DOHH2 (cell line): ENCODE data around the gene SP2.

Experiments
- H3F3A ChIP-seq: fragments of 200-600 bp; sonication (generic), shearing (Covaris generic); 2 replicates; pipeline ENCODE4 v1.6.0; 2016; ENCODE audit warnings: antibody characterized with exemption, mild to moderate bottlenecking; ENCODE audit not compliant: control insufficient read depth, insufficient read depth
- H3K27ac ChIP-seq: fragments of 200-600 bp; sonication (generic); 2 replicates; pipeline ENCODE4 v1.5.1; 2014; ENCODE audit warnings: low read depth, mild to moderate bottlenecking, low read length, moderate library complexity
- H3K27me3 ChIP-seq: fragments of 200-600 bp; sonication (generic); 2 replicates; pipeline ENCODE4 v1.6.1; 2014; ENCODE audit warnings: mild to moderate bottlenecking, low read length, mixed read lengths; ENCODE audit not compliant: control insufficient read depth
- H3K36me3 ChIP-seq: fragments of 200-600 bp; sonication (generic); 2 replicates; pipeline ENCODE4 v1.6.1; 2014; ENCODE audit warnings: mild to moderate bottlenecking, low read length, moderate library complexity, mixed read lengths; ENCODE audit not compliant: control insufficient read depth
- H3K4me1 ChIP-seq: fragments of 200-600 bp; sonication (generic); 2 replicates; pipeline ENCODE4 v1.6.1; 2014; ENCODE audit warnings: mild to moderate bottlenecking, low read length, mixed read lengths; ENCODE audit not compliant: control insufficient read depth
- H3K4me2 ChIP-seq: fragments of 200-600 bp; sonication (generic); 2 replicates; pipeline ENCODE4 v1.6.0; 2014; ENCODE audit warnings: mild to moderate bottlenecking, low read length, moderate library complexity
- H3K4me3 ChIP-seq: fragments of 200-600 bp; sonication (generic); 2 replicates; pipeline ENCODE4 v1.5.1; 2014; ENCODE audit warnings: mild to moderate bottlenecking, low read length, mixed read lengths
- H3K79me2 ChIP-seq: fragments of 200-600 bp; sonication (generic); 2 replicates; pipeline ENCODE4 v1.6.1; 2014; ENCODE audit warnings: mild to moderate bottlenecking, low read length, mixed read lengths; ENCODE audit not compliant: control insufficient read depth
- H3K9me2 ChIP-seq: fragments of 200-600 bp; sonication (generic); replicated peaks from 2 replicates; pipeline ENCODE4 v1.6.1; 2014; ENCODE audit warnings: mild to moderate bottlenecking, low read length, mixed read lengths; ENCODE audit not compliant: control insufficient read depth
- H3K9me3 ChIP-seq: fragments of 200-600 bp; sonication (generic); 2 replicates; pipeline ENCODE4 v1.6.1; 2014; ENCODE audit warnings: antibody characterized with exemption, low read length, mixed read lengths; ENCODE audit not compliant: control insufficient read depth, insufficient read depth
- H4K20me1 ChIP-seq: fragments of 200-600 bp; sonication (generic); 2 replicates; pipeline ENCODE4 v1.6.0; 2014; ENCODE audit warnings: low read depth, mild to moderate bottlenecking, antibody characterized with exemption, low read length, moderate library complexity; ENCODE audit not compliant: control insufficient read depth, insufficient read depth
- EZH2phosphoT487 ChIP-seq: fragments of 200-600 bp; sonication (generic); IDR thresholded peaks from 2 replicates; pipeline ENCODE4 v1.6.1; 2017; ENCODE audit warnings: borderline replicate concordance, mild to moderate bottlenecking, antibody characterized with exemption, low read length, moderate library complexity, mixed read lengths
- TF ChIP-seq, protein P1 (sequence below): fragments of 200-600 bp; sonication (generic); IDR thresholded peaks from one replicate; pipeline ENCODE4 v1.5.1; 2014; ENCODE audit warnings: antibody characterized with exemption, mild to moderate bottlenecking, low read depth, low read length; ENCODE audit not compliant: poor library complexity, severe bottlenecking

SP2 gene

DNA sequence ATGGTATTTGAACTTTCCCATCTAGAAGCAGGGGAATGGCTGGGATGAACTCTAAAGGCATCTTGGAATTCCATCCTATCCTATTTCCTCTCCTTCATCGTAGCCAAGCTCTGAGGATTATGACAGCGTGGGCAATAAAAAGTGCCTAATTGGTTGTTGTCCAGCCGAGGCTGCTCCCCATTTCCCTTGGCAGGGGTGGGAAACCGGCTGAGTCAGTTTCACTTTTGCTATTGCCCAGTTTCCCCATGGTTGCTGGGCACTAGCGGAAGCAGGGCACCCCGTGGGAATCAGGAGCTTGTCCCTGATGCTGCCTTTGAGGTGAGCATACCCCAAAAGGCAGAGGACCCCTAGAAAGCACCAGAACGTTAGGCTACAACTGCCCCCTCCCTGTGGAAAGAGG, 13.8 kb upstream of the SP2 start:
- Histone ChIP-seq H3K36me3 (no peaks in the 10 kb centered on the region), H3K4me2 (no peak overlapping the region), H3F3A (no peaks in the 10 kb centered on the region), H3K9me2 (no peaks in the 10 kb centered on the region), H3K9me3 (no peaks in the 10 kb centered on the region), H3K27me3 (peaks cover 33% of the 10 kb centered on the region), H3K4me3 (no peak overlapping the region), H3K79me2 (no peaks in the 10 kb centered on the region), H4K20me1 (no peaks in the 10 kb centered on the region), H3K27ac (no peak overlapping the region), H3K4me1 (0 out of 2 replicates have a peak, but pooled peaks cover 3% of the 10 kb centered on the region)
- TF ChIP-seq, protein P1, sequence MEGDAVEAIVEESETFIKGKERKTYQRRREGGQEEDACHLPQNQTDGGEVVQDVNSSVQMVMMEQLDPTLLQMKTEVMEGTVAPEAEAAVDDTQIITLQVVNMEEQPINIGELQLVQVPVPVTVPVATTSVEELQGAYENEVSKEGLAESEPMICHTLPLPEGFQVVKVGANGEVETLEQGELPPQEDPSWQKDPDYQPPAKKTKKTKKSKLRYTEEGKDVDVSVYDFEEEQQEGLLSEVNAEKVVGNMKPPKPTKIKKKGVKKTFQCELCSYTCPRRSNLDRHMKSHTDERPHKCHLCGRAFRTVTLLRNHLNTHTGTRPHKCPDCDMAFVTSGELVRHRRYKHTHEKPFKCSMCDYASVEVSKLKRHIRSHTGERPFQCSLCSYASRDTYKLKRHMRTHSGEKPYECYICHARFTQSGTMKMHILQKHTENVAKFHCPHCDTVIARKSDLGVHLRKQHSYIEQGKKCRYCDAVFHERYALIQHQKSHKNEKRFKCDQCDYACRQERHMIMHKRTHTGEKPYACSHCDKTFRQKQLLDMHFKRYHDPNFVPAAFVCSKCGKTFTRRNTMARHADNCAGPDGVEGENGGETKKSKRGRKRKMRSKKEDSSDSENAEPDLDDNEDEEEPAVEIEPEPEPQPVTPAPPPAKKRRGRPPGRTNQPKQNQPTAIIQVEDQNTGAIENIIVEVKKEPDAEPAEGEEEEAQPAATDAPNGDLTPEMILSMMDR = no peak
- TF ChIP-seq EZH2phosphoT487 = no peak

DNA sequence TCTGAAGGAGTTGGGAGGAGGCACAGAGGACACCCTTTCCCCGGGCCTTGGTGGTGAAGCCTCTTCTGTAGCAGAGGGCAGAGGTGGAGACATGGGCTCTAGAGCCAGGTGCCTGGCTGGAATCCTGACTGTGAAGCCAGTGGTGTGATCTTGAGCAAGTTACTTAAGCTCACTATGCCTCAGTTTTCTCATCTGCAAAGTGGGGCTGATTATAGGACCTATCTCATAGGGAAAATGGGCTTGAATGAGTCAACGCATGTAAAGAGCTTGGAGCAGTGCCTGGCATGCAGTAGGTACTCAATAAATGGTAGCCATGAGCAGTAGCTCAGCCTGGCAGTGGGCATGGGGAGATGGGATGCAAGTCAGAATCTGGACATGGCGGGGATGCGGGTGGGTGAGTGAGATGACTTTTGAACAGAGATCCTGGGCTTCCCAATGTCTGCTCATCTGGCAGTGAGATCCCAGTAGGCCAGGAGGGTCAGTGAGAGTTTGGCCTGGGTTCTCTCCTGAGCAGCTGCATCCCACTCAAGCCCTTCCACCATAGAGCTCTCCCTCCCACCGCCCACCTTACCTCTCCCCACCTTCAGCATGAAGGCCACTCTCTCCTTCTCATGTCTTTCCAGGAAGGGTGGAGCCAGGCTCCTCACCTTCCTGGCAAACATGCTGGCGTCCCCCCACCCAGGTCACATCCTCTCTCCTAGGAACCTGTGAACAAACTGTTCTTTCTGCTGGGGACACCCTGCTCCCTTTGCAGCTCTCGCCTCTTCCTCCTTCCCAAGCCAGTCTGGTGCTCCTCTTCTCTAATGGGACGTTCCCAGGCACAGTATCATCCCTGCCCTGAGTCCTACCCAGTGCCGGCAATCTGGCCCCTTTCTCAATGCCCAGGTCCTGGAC, 13.1 kb upstream of the SP2 start:
- H3K4me2 ChIP-seq = no peak overlapping the region

DNA sequence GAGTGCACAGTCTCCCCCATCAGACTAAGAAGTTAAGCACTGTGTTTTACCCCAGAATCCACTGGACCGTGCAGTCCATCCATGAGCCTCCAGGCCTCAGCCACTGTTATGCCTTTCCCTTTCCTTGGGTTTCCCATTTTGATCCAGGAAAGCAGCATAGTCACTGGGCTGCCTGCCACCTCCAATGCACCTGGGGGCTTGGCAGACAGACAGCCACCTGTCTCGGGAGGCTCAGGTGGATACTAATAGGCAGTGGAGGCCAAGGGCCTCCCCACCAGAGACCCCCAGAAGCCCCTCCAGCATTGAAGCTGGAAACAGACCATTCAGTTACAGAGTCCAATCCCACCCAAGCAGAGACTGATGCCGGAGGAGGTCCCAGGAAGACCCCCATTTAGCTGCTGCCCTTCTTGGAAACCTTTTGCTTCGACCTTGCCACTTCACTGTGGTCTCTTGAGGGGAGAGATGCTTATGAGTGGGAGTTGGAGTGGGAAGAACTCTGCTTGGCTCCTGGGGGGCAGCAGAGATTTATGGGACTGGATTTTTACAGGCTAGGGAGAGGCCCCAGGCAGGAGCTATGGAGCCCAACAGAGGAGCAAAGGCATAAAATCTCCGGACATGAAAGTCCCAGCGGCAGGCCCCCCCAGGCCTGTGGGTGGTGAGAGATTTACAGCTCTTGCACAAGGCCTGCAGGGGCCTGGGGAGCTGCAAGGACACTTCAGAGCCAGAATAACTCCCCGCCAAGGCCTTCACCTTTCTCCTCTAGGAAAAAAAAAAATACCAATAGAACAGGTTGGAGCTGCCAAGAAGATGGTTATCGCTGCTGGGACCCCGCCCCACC, 12.2 kb upstream of the SP2 start:
- H3K4me2 ChIP-seq = no peak overlapping the region
- H3F3A ChIP-seq = no peaks in the 10 kb centered on the region
- H3K27ac ChIP-seq = no peak overlapping the region
- H3K36me3 ChIP-seq = no peaks in the 10 kb centered on the region
- H3K4me3 ChIP-seq = no peak overlapping the region
- no peaks in the 10 kb centered on the region for H3K4me1 ChIP-seq
- H3K79me2 ChIP-seq = no peaks in the 10 kb centered on the region
- no peaks in the 10 kb centered on the region for H3K9me2 ChIP-seq
- H3K27me3 ChIP-seq = peaks cover 22% of the 10 kb centered on the region
- no peaks in the 10 kb centered on the region for H4K20me1 ChIP-seq
- TF ChIP-seq EZH2phosphoT487 = no peak
- TF ChIP-seq, protein P1 = no peak
- no peaks in the 10 kb centered on the region for H3K9me3 ChIP-seq

More for the DNA sequence above, 13.1 kb upstream of the SP2 start:
- Histone ChIP-seq H3K79me2 (no peaks in the 10 kb centered on the region), H3K36me3 (no peaks in the 10 kb centered on the region), H4K20me1 (no peaks in the 10 kb centered on the region), H3F3A (no peaks in the 10 kb centered on the region), H3K27ac (no peak overlapping the region), H3K4me1 (no peaks in the 10 kb centered on the region), H3K9me3 (no peaks in the 10 kb centered on the region), H3K27me3 (peaks cover 29% of the 10 kb centered on the region), H3K9me2 (no peaks in the 10 kb centered on the region), H3K4me3 (no peak overlapping the region)
- TF ChIP-seq EZH2phosphoT487 = no peak
- TF ChIP-seq, protein P1 = no peak
